Lung (tissue), 12 donors: ENCODE data around the gene SLC12A8. TPM values are rescaled to one million over a fixed set of nuclear protein-coding genes. Genes with fewer than 3 reads are reported as not detected.

Source experiments
- ATAC-seq: fragments of 200-7000 bp; cut with Tn5 transposase; one replicate; pipeline ENCODE4 v1.9.1; 2020; ENCODE audit warnings: moderate number of reproducible peaks; ENCODE audit not compliant: insufficient read depth, low FRiP score
- DNase-seq, 3 donors: peaks; one replicate each; pipeline ENCODE4 v3.0.0-alpha.2; 2013 to 2017
- H3K27ac ChIP-seq, 2 donors: one replicate each; pipeline ENCODE4 v1.5.1; 2013; ENCODE audit warnings: mild to moderate bottlenecking in 2 of 2, moderate library complexity in 2 of 2, control low read depth in 1 of 2, inconsistent platforms in 1 of 2, low read depth in 1 of 2, low read length in 1 of 2
- H3K27me3 ChIP-seq, 3 donors: one replicate each; pipeline ENCODE4 v1.5.1; 2013; ENCODE audit warnings: low read length in 2 of 3; ENCODE audit not compliant: control insufficient read depth in 3 of 3, insufficient read depth in 3 of 3
- H3K36me3 ChIP-seq, 4 donors: one replicate each; pipeline ENCODE4 v1.5.1; 2013; ENCODE audit warnings: low read length in 4 of 4, mild to moderate bottlenecking in 1 of 4, moderate library complexity in 1 of 4; ENCODE audit not compliant: control insufficient read depth in 4 of 4, insufficient read depth in 4 of 4
- H3K4me1 ChIP-seq, 5 donors: one replicate each; pipeline ENCODE4 v1.5.1; 2013; ENCODE audit warnings: low read length in 5 of 5, mild to moderate bottlenecking in 2 of 5, moderate library complexity in 1 of 5; ENCODE audit not compliant: control insufficient read depth in 5 of 5, insufficient read depth in 5 of 5
- H3K4me3 ChIP-seq: one replicate; pipeline ENCODE4 v1.5.1; 2013; ENCODE audit warnings: mild to moderate bottlenecking, control low read depth, moderate library complexity
- H3K9ac ChIP-seq, 2 donors: one replicate each; pipeline ENCODE4 v1.5.1; 2013; ENCODE audit warnings: low read length in 2 of 2, control low read depth in 1 of 2; ENCODE audit not compliant: insufficient read depth in 1 of 2
- H3K9me3 ChIP-seq, 4 donors: one replicate each; pipeline ENCODE4 v1.5.1; 2013; ENCODE audit warnings: low read length in 3 of 4, mild to moderate bottlenecking in 1 of 4, moderate library complexity in 1 of 4; ENCODE audit not compliant: control insufficient read depth in 4 of 4, insufficient read depth in 3 of 4
- CTCF ChIP-seq: IDR thresholded peaks from 2 replicates; pipeline ENCODE4 v1.5.1; 2012; ENCODE audit warnings: mild to moderate bottlenecking; ENCODE audit errors: control extremely low read depth, extremely low read depth
- whole genome bisulfite sequencing, 2 donors: extraction: QIAGEN DNeasy Blood & Tissue Kit; methylation state at CpG; one replicate each; pipeline ENCODE4 v1.1.7; 2013; 5-methylcytosine and 5-hydroxymethylcytosine counted together
- polyA plus RNA-seq, 2 donors: library from polyadenylated mRNA; stranded (reverse); fragments of 200-250 nt; gene quantifications; one replicate each; pipeline ENCODE4 v1.2.1, GENCODE V29; 2013
- total RNA-seq, 2 donors: library from RNA; depleted of rRNA in 1 of 2; stranded (reverse); fragments of >200 nt in 1 of 2; gene quantifications; one replicate each; pipeline ENCODE4 v1.2.1, GENCODE V29; 2014 to 2021
- donor health status: control.
- donor health status: control.
- donor health status: Bipolar disorder and iron deficiency.
- donor health status: healthy.
- donor health status: DM: yes; HTN: yes; CAD: no.

SLC12A8 gene
- total and polyA plus RNA-seq, 4 donors, result 3.1 to 9.8 (median 5.8) TPM

GRCh38 chr3:125163739-125164601 is 48.6 kb downstream of the SLC12A8 start:
- Histone ChIP-seq H3K4me3 (no peak overlapping the region), H3K4me1 (peaks cover 5 to 20% (median 11%) of the 10 kb centered on the region in 5 donors), H3K27ac (peak overlapping the region in 1 of 2 donors; percentile 84), H3K9ac (no peak overlapping the region), H3K36me3 (no peaks in the 10 kb centered on the region), H3K27me3 (no peaks in the 10 kb centered on the region), H3K9me3 (no peaks in the 10 kb centered on the region)
- DNase-seq (no peak), ATAC-seq (peak; percentile 78)
- WGBS, 2 donors, result 40 to 47% methylated on average over 15 of the region's 15 CpGs
- TF ChIP-seq CTCF, result peak; percentile 6

- H3K27me3 ChIP-seq, result no peaks in the 10 kb centered on the region
- H3K9me3 ChIP-seq, result no peaks in the 10 kb centered on the region
- WGBS, 2 donors, result 61 to 62% methylated on average over 12 of the region's 12 CpGs
- no peak overlapping the region for H3K4me3 ChIP-seq
- ATAC-seq (no peak), DNase-seq (no peak)
- no peak for TF ChIP-seq CTCF
- H3K9ac ChIP-seq, result no peak overlapping the region
- H3K36me3 ChIP-seq, result no peaks in the 10 kb centered on the region
- peaks cover 5 to 20% (median 9%) of the 10 kb centered on the region in 5 donors for H3K4me1 ChIP-seq
- peak overlapping the region in 1 of 2 donors; percentile 24 for H3K27ac ChIP-seq
Measured at GRCh38 chr3:125161607-125162219, 50.8 kb downstream of the SLC12A8 start.

GRCh38 chr3:125160606-125161371 is 51.8 kb downstream of the SLC12A8 start:
- ATAC-seq (no peak), DNase-seq (peak in 2 of 3 donors; percentile 38 to 44)
- Histone ChIP-seq H3K4me3 (no peak overlapping the region), H3K27me3 (no peaks in the 10 kb centered on the region), H3K9me3 (no peaks in the 10 kb centered on the region), H3K9ac (no peak overlapping the region), H3K36me3 (no peaks in the 10 kb centered on the region), H3K27ac (peak overlapping the region in 1 of 2 donors; percentile 55), H3K4me1 (peaks cover 5 to 20% (median 9%) of the 10 kb centered on the region in 5 donors)
- no peak for TF ChIP-seq CTCF
- WGBS, 2 donors, result 67 to 82% methylated on average over 9 of the region's 9 CpGs
